GM12878 (cell line): ENCODE results near the gene CENPW. TPM values are rescaled to one million over a fixed set of nuclear protein-coding genes. Genes with fewer than 3 reads are reported as not detected.

Experiments
- ATAC-seq: fragments of 200-7000 bp; cut with Tn5 transposase; 3 replicates; pipeline ENCODE4 v1.9.1; 2020; ENCODE audit warnings: mild to moderate bottlenecking, moderate library complexity
- BruUV-seq: library from RNA; stranded (reverse); fragments of 400-500 nt; replicated peaks from 2 replicates; lab custom pipeline; 2021; lab: Mats Ljungman, UMichigan
- CTCF ChIA-PET: fragments of 300-600 bp; sonication (Branson Sonifier 250); formaldehyde crosslinking; extraction: SDS; loops from one replicate; lab custom pipeline; 2021; ENCODE audit warnings: inconsistent platforms; lab: Yijun Ruan, JAX
- POLR2A ChIA-PET: fragments of 350-600 bp; formaldehyde crosslinking; extraction: SDS; loops from one replicate; lab custom pipeline; 2021; ENCODE audit warnings: inconsistent platforms; lab: Charles Lee
- RAD21 ChIA-PET: fragments of 300-600 bp; sonication (Branson Sonifier 250); formaldehyde crosslinking; loops from one replicate; lab custom pipeline; 2023; ENCODE audit warnings: antibody characterized with exemption; ENCODE audit not compliant: unreplicated experiment; lab: Charles Lee
- SMC1A ChIA-PET: fragments of 300-600 bp; sonication (Branson Sonifier 250); formaldehyde crosslinking; loops from one replicate; lab custom pipeline; 2023; ENCODE audit not compliant: unreplicated experiment, uncharacterized antibody; lab: Charles Lee
- DNase-seq: peaks from one replicate; pipeline ENCODE4 v3.0.0-alpha.2; 2011; ENCODE audit warnings: low read depth, low spot score
- FAIRE-seq: peaks from 3 replicates; lab custom pipeline; 2011; peaks lifted over from hg19 to GRCh38; lab: Jason Lieb, UNC
- H2AFZ ChIP-seq: 2 replicates; pipeline ENCODE4 v1.6.0; 2011; ENCODE audit warnings: low read depth, low read length, control low read depth; ENCODE audit not compliant: control insufficient read depth
- H3K27ac ChIP-seq: 2 replicates; pipeline ENCODE4 v1.5.1; 2011; ENCODE audit warnings: control low read depth; ENCODE audit not compliant: control insufficient read depth, insufficient read depth
- H3K27me3 ChIP-seq, 2 experiments: replicated peaks in 1 of 2; 2 replicates each; pipeline versions ENCODE4 v1.6.0 to v1.6.1; 2011; ENCODE audit warnings: low read length in 1 of 2; ENCODE audit not compliant: control insufficient read depth in 2 of 2, insufficient read depth in 2 of 2
- H3K36me3 ChIP-seq, 2 experiments: 2 replicates each; pipeline ENCODE4 v1.5.1; 2011; ENCODE audit warnings: low read length in 1 of 2; ENCODE audit not compliant: control insufficient read depth in 2 of 2, insufficient read depth in 2 of 2
- H3K4me1 ChIP-seq: 2 replicates; pipeline ENCODE4 v1.6.1; 2011; ENCODE audit warnings: mild to moderate bottlenecking, low read length, moderate library complexity, mixed read lengths; ENCODE audit not compliant: control insufficient read depth, insufficient read depth
- H3K4me2 ChIP-seq: 2 replicates; pipeline ENCODE4 v1.6.0; 2011; ENCODE audit warnings: control low read depth; ENCODE audit not compliant: control insufficient read depth, insufficient read depth
- H3K4me3 ChIP-seq: fragments of 200-600 bp; sonication (generic); 2 replicates; pipeline ENCODE4 v1.5.1; 2016
- H3K79me2 ChIP-seq: 2 replicates; pipeline ENCODE4 v1.6.0; 2011; ENCODE audit warnings: low read length; ENCODE audit not compliant: control insufficient read depth, insufficient read depth
- H3K9ac ChIP-seq: 2 replicates; pipeline ENCODE4 v1.8.0; 2011; ENCODE audit warnings: low read length, control low read depth, mixed read lengths; ENCODE audit not compliant: control insufficient read depth, insufficient read depth
- H3K9me3 ChIP-seq: replicated peaks from 3 replicates; pipeline ENCODE4 v1.5.1; 2011; ENCODE audit warnings: mild to moderate bottlenecking, low read length; ENCODE audit not compliant: control insufficient read depth, insufficient read depth
- H4K20me1 ChIP-seq: 2 replicates; pipeline ENCODE4 v1.6.0; 2011; ENCODE audit not compliant: control insufficient read depth, insufficient read depth
- BCL11A ChIP-seq: IDR thresholded peaks from 2 replicates; pipeline ENCODE4 v1.6.1; 2011; ENCODE audit warnings: low read depth, low read length
- BMI1 ChIP-seq: fragments of 450-650 bp; IDR thresholded peaks from 2 replicates; pipeline ENCODE4 v1.6.1; 2016; ENCODE audit warnings: mild to moderate bottlenecking, moderate library complexity, borderline replicate concordance
- ETV6 ChIP-seq, 2 experiments: fragments of 450-650 bp in 1 of 2; IDR thresholded peaks in 1 of 2; conservative IDR thresholded peaks in 1 of 2; 2 replicates each; pipeline ENCODE4 v1.6.1; 2014; ENCODE audit warnings: antibody characterized with exemption in 1 of 2, borderline replicate concordance in 1 of 2, low read depth in 1 of 2, mild to moderate bottlenecking in 1 of 2, moderate library complexity in 1 of 2
- LARP7 ChIP-seq: fragments of 450-650 bp; IDR thresholded peaks from 2 replicates; pipeline ENCODE4 v1.6.1; 2017; ENCODE audit warnings: mild to moderate bottlenecking
- MXI1 ChIP-seq: fragments of 150-350 bp; IDR thresholded peaks from 2 replicates; pipeline ENCODE4 v1.6.1; 2011; ENCODE audit warnings: low read depth, mild to moderate bottlenecking, inconsistent platforms, low read length, improper control_type of control experiment
- NBN ChIP-seq: fragments of 450-650 bp; IDR thresholded peaks from 2 replicates; pipeline ENCODE4 v1.6.1; 2016
- PAX5 ChIP-seq: IDR thresholded peaks from 2 replicates; pipeline ENCODE4 v1.6.1; 2011; ENCODE audit warnings: low read depth, low read length, borderline replicate concordance
- RAD21 ChIP-seq: IDR thresholded peaks from 2 replicates; pipeline ENCODE4 v1.6.1; 2011; ENCODE audit warnings: mild to moderate bottlenecking, low read depth, low read length, moderate library complexity; ENCODE audit not compliant: insufficient read depth
- RUNX3 ChIP-seq: IDR thresholded peaks from 2 replicates; pipeline ENCODE4 v1.6.1; 2012; ENCODE audit warnings: low read length, inconsistent platforms
- SP1 ChIP-seq: IDR thresholded peaks from one replicate; pipeline ENCODE4 v1.6.1; 2011; ENCODE audit warnings: low read depth, low read length
- SREBF1 ChIP-seq: IDR thresholded peaks from 2 replicates; pipeline ENCODE4 v1.6.1; 2012; ENCODE audit warnings: mild to moderate bottlenecking, low read length
- WRNIP1 ChIP-seq: IDR thresholded peaks from 2 replicates; pipeline ENCODE4 v1.6.1; 2011; ENCODE audit warnings: low read depth, low read length, improper control_type of control experiment, borderline replicate concordance
- YY1 ChIP-seq: IDR thresholded peaks from 2 replicates; pipeline ENCODE4 v1.6.1; 2011; ENCODE audit warnings: low read depth, mild to moderate bottlenecking, low read length
- ZNF384 ChIP-seq: IDR thresholded peaks from 2 replicates; pipeline ENCODE4 v1.6.1; 2012; ENCODE audit warnings: low read depth, mild to moderate bottlenecking, low read length, improper control_type of control experiment, borderline replicate concordance
- WGBS: methylation state at CpG from one replicate; pipeline ENCODE4 v1.1.6; 2016; ENCODE audit warnings: low lambda C conversion rate; ENCODE audit not compliant: insufficient replicate concordance, insufficient coverage; ENCODE audit errors: missing lambda C conversion rate; 5-methylcytosine and 5-hydroxymethylcytosine counted together
- in situ Hi-C: fragments of 300-500 bp; cut with MboI; formaldehyde crosslinking; loops from 9 replicates; pipeline ENCODE4 v1.14.3; 2018; ENCODE audit warnings: mixed read lengths
- intact Hi-C: fragments of 100-400 bp; cut with micrococcal nuclease; formaldehyde crosslinking; loops from one replicate; pipeline ENCODE4 v1.14.2; 2022; ENCODE audit not compliant: unreplicated experiment
- polyA plus RNA-seq, 11 experiments: library from polyadenylated mRNA; depleted of rRNA in 4 of 11; unstranded in 6 of 11; stranded (reverse) in 5 of 11; fragments of >200 nt; fragmentation: Nextera tagmentation in 4 of 11; fragmentation: Illumina TruSeq in 1 of 11; extraction: Ambion mirVana in 4 of 11; extraction: Trizol in 1 of 11; gene quantifications; 1 replicate in 1 of 11; 2 replicates in 10 of 11; pipeline versions ENCODE4 v1.2.1 to v1.2.3, GENCODE V29; 2011 to 2016; ENCODE audit warnings: inconsistent platforms in 2 of 11, missing spikeins in 2 of 11, low read depth in 1 of 11
- total RNA-seq, 4 experiments: library from RNA; depleted of rRNA in 3 of 4; stranded (reverse); fragments of >200 nt in 3 of 4; fragmentation: Illumina TruSeq in 1 of 4; extraction: Trizol in 1 of 4; gene quantifications; 2 replicates each; pipeline versions ENCODE4 v1.2.1 to v1.2.3, GENCODE V29; 2013 to 2021
- TF ChIP-seq, protein P1 (sequence below): fragments of 450-650 bp; formaldehyde crosslinking; IDR thresholded peaks from 2 replicates; pipeline ENCODE4 v1.4.0; 2020; ENCODE audit warnings: mild to moderate bottlenecking, moderate library complexity
- TF ChIP-seq, protein P2 (sequence below): fragments of 150-350 bp; IDR thresholded peaks from 2 replicates; pipeline ENCODE4 v1.6.1; 2014; ENCODE audit warnings: mild to moderate bottlenecking, low read depth, low read length
- TF ChIP-seq, protein P3 (sequence below): IDR thresholded peaks from 2 replicates; pipeline ENCODE4 v1.6.1; 2011; ENCODE audit warnings: low read depth, low read length, improper control_type of control experiment, borderline replicate concordance

The CENPW gene
- total and polyA plus RNA-seq, 10 of the 15 experiments (the other 5 are each of a cell fraction or from before 2014, with no cell fraction given): 27.2 to 283 (median 66.8) TPM

DNA sequence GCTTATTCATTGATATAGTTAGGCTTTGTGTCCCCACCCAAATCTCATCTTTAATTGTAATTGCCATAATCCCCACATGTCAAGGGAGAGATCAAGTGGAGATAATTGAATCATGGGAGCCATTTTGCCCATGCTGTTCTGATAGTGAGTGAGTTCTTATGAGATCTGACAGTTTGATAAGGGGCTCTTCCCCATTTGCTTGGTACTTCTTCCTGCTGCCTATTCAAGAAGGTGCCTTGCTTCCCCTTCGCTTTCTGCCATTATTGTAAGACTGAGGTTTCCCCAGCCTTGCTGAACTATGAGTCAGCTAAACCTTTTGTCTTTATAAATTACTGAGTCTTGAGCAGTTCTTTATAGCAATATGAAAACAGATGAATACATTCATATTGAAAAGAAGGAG, 45.6 kb downstream of the CENPW start:
- H3K9me3 ChIP-seq: no peaks in the 10 kb centered on the region
- no peak overlapping the region for H3K4me2 ChIP-seq
- BruUV-seq: no TSS peak
- no peak overlapping the region for H3K9ac ChIP-seq
- no peak overlapping the region for H2AFZ ChIP-seq
- ChIA-PET CTCF (no interaction called here), SMC1A (no interaction called here), POLR2A (no interaction called here), RAD21 (no interaction called here)
- 88% methylated on average over 1 of the region's 1 CpG for WGBS
- no peaks in the 10 kb centered on the region for H4K20me1 ChIP-seq
- FAIRE-seq (no peak), ATAC-seq (no peak), DNase-seq (no peak)
- no peak overlapping the region for H3K27ac ChIP-seq
- no peak for TF ChIP-seq WRNIP1
- no peak for TF ChIP-seq RUNX3
- no peak for TF ChIP-seq SP1
- no peak for TF ChIP-seq LARP7
- TF ChIP-seq NBN: no peak
- TF ChIP-seq, protein P1, sequence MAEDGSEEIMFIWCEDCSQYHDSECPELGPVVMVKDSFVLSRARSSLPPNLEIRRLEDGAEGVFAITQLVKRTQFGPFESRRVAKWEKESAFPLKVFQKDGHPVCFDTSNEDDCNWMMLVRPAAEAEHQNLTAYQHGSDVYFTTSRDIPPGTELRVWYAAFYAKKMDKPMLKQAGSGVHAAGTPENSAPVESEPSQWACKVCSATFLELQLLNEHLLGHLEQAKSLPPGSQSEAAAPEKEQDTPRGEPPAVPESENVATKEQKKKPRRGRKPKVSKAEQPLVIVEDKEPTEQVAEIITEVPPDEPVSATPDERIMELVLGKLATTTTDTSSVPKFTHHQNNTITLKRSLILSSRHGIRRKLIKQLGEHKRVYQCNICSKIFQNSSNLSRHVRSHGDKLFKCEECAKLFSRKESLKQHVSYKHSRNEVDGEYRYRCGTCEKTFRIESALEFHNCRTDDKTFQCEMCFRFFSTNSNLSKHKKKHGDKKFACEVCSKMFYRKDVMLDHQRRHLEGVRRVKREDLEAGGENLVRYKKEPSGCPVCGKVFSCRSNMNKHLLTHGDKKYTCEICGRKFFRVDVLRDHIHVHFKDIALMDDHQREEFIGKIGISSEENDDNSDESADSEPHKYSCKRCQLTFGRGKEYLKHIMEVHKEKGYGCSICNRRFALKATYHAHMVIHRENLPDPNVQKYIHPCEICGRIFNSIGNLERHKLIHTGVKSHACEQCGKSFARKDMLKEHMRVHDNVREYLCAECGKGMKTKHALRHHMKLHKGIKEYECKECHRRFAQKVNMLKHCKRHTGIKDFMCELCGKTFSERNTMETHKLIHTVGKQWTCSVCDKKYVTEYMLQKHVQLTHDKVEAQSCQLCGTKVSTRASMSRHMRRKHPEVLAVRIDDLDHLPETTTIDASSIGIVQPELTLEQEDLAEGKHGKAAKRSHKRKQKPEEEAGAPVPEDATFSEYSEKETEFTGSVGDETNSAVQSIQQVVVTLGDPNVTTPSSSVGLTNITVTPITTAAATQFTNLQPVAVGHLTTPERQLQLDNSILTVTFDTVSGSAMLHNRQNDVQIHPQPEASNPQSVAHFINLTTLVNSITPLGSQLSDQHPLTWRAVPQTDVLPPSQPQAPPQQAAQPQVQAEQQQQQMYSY (CRISPR knock-in tag): no peak
- TF ChIP-seq, protein P2, sequence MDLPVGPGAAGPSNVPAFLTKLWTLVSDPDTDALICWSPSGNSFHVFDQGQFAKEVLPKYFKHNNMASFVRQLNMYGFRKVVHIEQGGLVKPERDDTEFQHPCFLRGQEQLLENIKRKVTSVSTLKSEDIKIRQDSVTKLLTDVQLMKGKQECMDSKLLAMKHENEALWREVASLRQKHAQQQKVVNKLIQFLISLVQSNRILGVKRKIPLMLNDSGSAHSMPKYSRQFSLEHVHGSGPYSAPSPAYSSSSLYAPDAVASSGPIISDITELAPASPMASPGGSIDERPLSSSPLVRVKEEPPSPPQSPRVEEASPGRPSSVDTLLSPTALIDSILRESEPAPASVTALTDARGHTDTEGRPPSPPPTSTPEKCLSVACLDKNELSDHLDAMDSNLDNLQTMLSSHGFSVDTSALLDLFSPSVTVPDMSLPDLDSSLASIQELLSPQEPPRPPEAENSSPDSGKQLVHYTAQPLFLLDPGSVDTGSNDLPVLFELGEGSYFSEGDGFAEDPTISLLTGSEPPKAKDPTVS: no peak
- TF ChIP-seq PAX5: no peak
- no peak for TF ChIP-seq MXI1
- TF ChIP-seq SREBF1: no peak
- TF ChIP-seq BCL11A: no peak
- TF ChIP-seq, protein P3, sequence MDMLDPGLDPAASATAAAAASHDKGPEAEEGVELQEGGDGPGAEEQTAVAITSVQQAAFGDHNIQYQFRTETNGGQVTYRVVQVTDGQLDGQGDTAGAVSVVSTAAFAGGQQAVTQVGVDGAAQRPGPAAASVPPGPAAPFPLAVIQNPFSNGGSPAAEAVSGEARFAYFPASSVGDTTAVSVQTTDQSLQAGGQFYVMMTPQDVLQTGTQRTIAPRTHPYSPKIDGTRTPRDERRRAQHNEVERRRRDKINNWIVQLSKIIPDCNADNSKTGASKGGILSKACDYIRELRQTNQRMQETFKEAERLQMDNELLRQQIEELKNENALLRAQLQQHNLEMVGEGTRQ: no peak
- no peak for TF ChIP-seq BMI1
- no peak for TF ChIP-seq RAD21
- no peak for TF ChIP-seq YY1
- no peak for TF ChIP-seq ETV6 (conservative IDR thresholded peaks at IDR 0.05 in 1 of 2, IDR thresholded peaks at IDR 0.05 in 1 of 2; ENCODE audit: borderline replicate concordance in 1 of 2, low read depth in 1 of 2)
- no peak for TF ChIP-seq ZNF384
- no peaks in the 10 kb centered on the region for H3K36me3 ChIP-seq
- H3K27me3 ChIP-seq: no peaks in the 10 kb centered on the region
- in situ Hi-C loops: no loop called here
- no peaks in the 10 kb centered on the region for H3K4me1 ChIP-seq
- no peak overlapping the region for H3K4me3 ChIP-seq
- intact Hi-C loops: no loop called here
- no peaks in the 10 kb centered on the region for H3K79me2 ChIP-seq
